A549 (cell line): Measurements from ENCODE around the gene KCNB1. TPM values are rescaled to one million over a fixed set of nuclear protein-coding genes. Genes with fewer than 3 reads are reported as not detected.

Experiments
- ATAC-seq, 2 experiments: fragments of 200-7000 bp in 1 of 2; fragments of >200 bp in 1 of 2; cut with Nextera tagmentation in 1 of 2; cut with Tn5 transposase in 1 of 2; 3 replicates each; pipeline versions ENCODE4 v1.8.0 to v1.9.1; 2018 to 2020; ENCODE audit warnings: mild to moderate bottlenecking in 1 of 2, moderate library complexity in 1 of 2
- CTCF ChIA-PET: fragments of 300-600 bp; sonication (Branson Sonifier 250); formaldehyde crosslinking; extraction: SDS; loops from one replicate; lab custom pipeline; 2021; ENCODE audit warnings: antibody characterized with exemption, inconsistent platforms; lab: Yijun Ruan, JAX
- POLR2A ChIA-PET: fragments of 350-600 bp; formaldehyde crosslinking; extraction: SDS; loops from one replicate; lab custom pipeline; 2021; ENCODE audit warnings: antibody characterized with exemption, inconsistent platforms; lab: Yijun Ruan, JAX
- DNase-seq, 2 experiments: peaks; one replicate each; pipeline versions ENCODE4 v3.0.0 to v3.0.0-alpha.2; 2011 to 2016; ENCODE audit warnings: low read depth in 1 of 2, low spot score in 1 of 2
- FAIRE-seq: peaks from 2 replicates; lab custom pipeline; 2011; peaks lifted over from hg19 to GRCh38; lab: Jason Lieb, UNC
- H3K27ac ChIP-seq, 2 experiments: fragments of >200 bp; sonication (Bioruptor Twin); formaldehyde crosslinking; 3 replicates each; pipeline ENCODE4 v1.5.1; 2016 to 2017
- H3K4me1 ChIP-seq: fragments of >200 bp; sonication (Bioruptor Twin); formaldehyde crosslinking; 3 replicates; pipeline ENCODE4 v1.6.1; 2016
- H3K4me2 ChIP-seq: fragments of >200 bp; sonication (Bioruptor Twin); formaldehyde crosslinking; 3 replicates; pipeline ENCODE4 v1.6.1; 2016
- H3K4me3 ChIP-seq: fragments of >200 bp; sonication (Bioruptor Twin); formaldehyde crosslinking; 3 replicates; pipeline ENCODE4 v1.5.1; 2016
- H3K9me3 ChIP-seq: fragments of >200 bp; sonication (Bioruptor Twin); formaldehyde crosslinking; 3 replicates; pipeline ENCODE4 v1.6.1; 2016
- ATOH8 ChIP-seq: fragments of 250-450 bp; sonication (Bioruptor Pico); IDR thresholded peaks from 2 replicates; pipeline ENCODE4 v1.5.0; 2020; ENCODE audit warnings: low read depth, mild to moderate bottlenecking, moderate library complexity
- CBX2 ChIP-seq: fragments of 200-600 bp; sonication (generic); IDR thresholded peaks from 2 replicates; pipeline ENCODE4 v1.6.1; 2016; ENCODE audit warnings: low read depth, mild to moderate bottlenecking, borderline replicate concordance
- CEBPB ChIP-seq, 2 experiments: fragments of >200 bp in 1 of 2; sonication (Bioruptor Twin) in 1 of 2; formaldehyde crosslinking in 1 of 2; IDR thresholded peaks; 2 replicates each; pipeline ENCODE4 v1.6.1; 2012 to 2016
- E2F6 ChIP-seq: IDR thresholded peaks from 2 replicates; pipeline ENCODE4 v1.6.1; 2012; ENCODE audit warnings: low read depth, borderline replicate concordance
- ELK1 ChIP-seq: fragments of 150-350 bp; IDR thresholded peaks from 2 replicates; pipeline ENCODE4 v1.6.1; 2014; ENCODE audit warnings: low read depth, mild to moderate bottlenecking, low read length
- FOSB ChIP-seq: fragments of 250-450 bp; sonication (Bioruptor Pico); IDR thresholded peaks from 2 replicates; pipeline ENCODE4 v1.5.0; 2020; ENCODE audit warnings: mild to moderate bottlenecking, moderate library complexity
- FOXS1 ChIP-seq: fragments of 250-450 bp; sonication (Bioruptor Pico); IDR thresholded peaks from 2 replicates; pipeline ENCODE4 v1.5.0; 2020; ENCODE audit warnings: mild to moderate bottlenecking, moderate library complexity
- HMGXB4 ChIP-seq: fragments of 250-450 bp; sonication (Bioruptor Pico); IDR thresholded peaks from 2 replicates; pipeline ENCODE4 v1.5.0; 2021; ENCODE audit warnings: mild to moderate bottlenecking, moderate library complexity, borderline replicate concordance
- HOXB13 ChIP-seq: fragments of 250-450 bp; sonication (Bioruptor Pico); IDR thresholded peaks from 2 replicates; pipeline ENCODE4 v1.5.0; 2020; ENCODE audit warnings: low read depth, mild to moderate bottlenecking, moderate library complexity
- KDM1A ChIP-seq: fragments of 200-600 bp; sonication (generic); IDR thresholded peaks from 2 replicates; pipeline ENCODE4 v1.6.1; 2016; ENCODE audit warnings: low read depth, mild to moderate bottlenecking
- NPAS2 ChIP-seq: fragments of 250-450 bp; sonication (Bioruptor Pico); IDR thresholded peaks from 2 replicates; pipeline ENCODE4 v1.8.0; 2022; ENCODE audit warnings: mild to moderate bottlenecking, moderate library complexity, borderline replicate concordance
- PBX3 ChIP-seq: IDR thresholded peaks from 2 replicates; pipeline ENCODE4 v1.6.1; 2012
- RARB ChIP-seq: fragments of 250-450 bp; sonication (Bioruptor Pico); IDR thresholded peaks from 2 replicates; pipeline ENCODE4 v1.8.0; 2021; ENCODE audit warnings: mild to moderate bottlenecking, moderate library complexity
- REST ChIP-seq: fragments of 200-600 bp; sonication (generic); IDR thresholded peaks from 2 replicates; pipeline ENCODE4 v1.6.1; 2016; ENCODE audit warnings: antibody characterized with exemption, mild to moderate bottlenecking, moderate library complexity
- RFX5 ChIP-seq: fragments of 450-650 bp; IDR thresholded peaks from 2 replicates; pipeline ENCODE4 v1.7.1; 2014; ENCODE audit warnings: antibody characterized with exemption, mild to moderate bottlenecking, moderate library complexity
- SMC3 ChIP-seq: fragments of >200 bp; sonication (Bioruptor Twin); formaldehyde crosslinking; IDR thresholded peaks from 3 replicates; pipeline ENCODE4 v1.6.1; 2018; ENCODE audit warnings: inconsistent platforms
- TP53 ChIP-seq: fragments of 250-450 bp; sonication (Bioruptor Pico); IDR thresholded peaks from 2 replicates; pipeline ENCODE4 v1.5.0; 2021; ENCODE audit warnings: mild to moderate bottlenecking, moderate library complexity
- USF2 ChIP-seq: fragments of 450-650 bp; IDR thresholded peaks from 2 replicates; pipeline ENCODE4 v1.6.1; 2014; ENCODE audit warnings: antibody characterized with exemption
- ZFP36 ChIP-seq: fragments of 450-650 bp; IDR thresholded peaks from 2 replicates; pipeline ENCODE4 v1.6.1; 2014; ENCODE audit warnings: borderline replicate concordance; ENCODE audit not compliant: partially characterized antibody
- WGBS: methylation state at CpG from one replicate; pipeline ENCODE4 v1.1.6; 2017; ENCODE audit errors: missing lambda C conversion rate; 5-methylcytosine and 5-hydroxymethylcytosine counted together
- polyA plus RNA-seq, 4 experiments: library from polyadenylated mRNA; depleted of rRNA in 3 of 4; stranded (reverse); fragments of >200 nt; fragmentation: RNase III in 1 of 4; extraction: RNeasy Plus Mini Kit Qiagen cat#74134 plus additional on column Dnase treatment in 1 of 4; gene quantifications; 2 replicates in 3 of 4; 3 replicates in 1 of 4; pipeline ENCODE4 v1.2.3, GENCODE V29; 2011 to 2017

The KCNB1 gene
- polyA plus RNA-seq, 2 of the 4 experiments (the other 2 are of a cell fraction), result 0.12 to 0.28 TPM

GRCh38 chr20:49455691-49456090, 26.8 kb downstream of the KCNB1 start:
- Histone ChIP-seq H3K9me3 (no peaks in the 10 kb centered on the region), H3K4me3 (no peak overlapping the region), H3K4me1 (0 out of 3 replicates have a peak, but pooled peaks cover 2% of the 10 kb centered on the region), H3K27ac (no peak overlapping the region), H3K4me2 (no peak overlapping the region)
- TF ChIP-seq FOXS1 (no peak), NPAS2 (no peak), RARB (CRISPR knock-in tag) (no peak), USF2 (no peak), ELK1 (no peak), ZFP36 (no peak), HOXB13 (CRISPR knock-in tag) (no peak), RFX5 (no peak)
- POLR2A ChIA-PET, result interaction anchor here (0.6 kb wide), 2 partner anchors 125 to 178 kb away, joined by 3 to 10 read pairs; partner anchors contain the start of gene ZNFX1
- FAIRE-seq (no peak), ATAC-seq (no peak), DNase-seq (no peak)
- CTCF ChIA-PET, result interaction anchor here (0.6 to 1.4 kb wide), 3 partner anchors 28 to 44 kb away, joined by 3 to 6 read pairs (median 3); no protein-coding TSS in a partner anchor
- WGBS, result 47% methylated on average over 6 of the region's 6 CpGs

- FAIRE-seq, result no peak
- H3K9me3 ChIP-seq, result no peaks in the 10 kb centered on the region
- TF ChIP-seq TP53 (CRISPR knock-in tag), result no peak
- H3K27ac ChIP-seq, result no peak overlapping the region
- no peak overlapping the region for H3K4me2 ChIP-seq
- ChIA-PET CTCF (interaction anchor here (1.7 to 2.6 kb wide), 2 partner anchors 10 to 32 kb away, joined by 5 to 16 read pairs; no protein-coding TSS in a partner anchor), POLR2A (no interaction called here)
- H3K4me1 ChIP-seq, result no peaks in the 10 kb centered on the region
- no peak overlapping the region for H3K4me3 ChIP-seq
- DNase-seq, result no peak
- ATAC-seq, result no peak
- 34% methylated on average over 9 of the region's 9 CpGs for WGBS
Measured at GRCh38 chr20:49452011-49452482, 30.4 kb downstream of the KCNB1 start.

GRCh38 chr20:49450281-49450721, 32.2 kb downstream of the KCNB1 start:
- Histone ChIP-seq H3K27ac (no peak overlapping the region), H3K4me2 (no peak overlapping the region), H3K9me3 (no peaks in the 10 kb centered on the region), H3K4me1 (no peaks in the 10 kb centered on the region), H3K4me3 (no peak overlapping the region)
- DNase-seq (no peak), ATAC-seq (no peak), FAIRE-seq (no peak)
- WGBS, result 64% methylated on average over 14 of the region's 14 CpGs
- ChIA-PET POLR2A (no interaction called here), CTCF (interaction anchor here (0.9 kb wide), 1 partner anchor 17 kb away, joined by 3 read pairs; no protein-coding TSS in a partner anchor)
- TF ChIP-seq ELK1 (no peak), HMGXB4 (CRISPR knock-in tag) (no peak), PBX3 (no peak), KDM1A (no peak), E2F6 (no peak), REST (no peak), SMC3 (no peak), CBX2 (no peak), FOSB (CRISPR knock-in tag) (no peak), ATOH8 (no peak), CEBPB (IDR thresholded peaks at IDR 0.05) (no peak)
